H9 (cell line): ENCODE results near the gene AARS1. TPM values are rescaled to one million over a fixed set of nuclear protein-coding genes. Genes with fewer than 3 reads are reported as not detected.

Experiments
- DNase-seq: peaks from one replicate; pipeline ENCODE4 v3.0.0-alpha.2; 2017
- H2AFZ ChIP-seq: one replicate; pipeline ENCODE4 v1.6.1; 2013; ENCODE audit warnings: mild to moderate bottlenecking, low read length, control low read depth, moderate library complexity
- H2AK5ac ChIP-seq: 2 replicates; pipeline ENCODE4 v1.6.1; 2013; ENCODE audit warnings: low read length, control low read depth, mixed read lengths; ENCODE audit not compliant: insufficient read length
- H2BK120ac ChIP-seq: one replicate; pipeline ENCODE4 v1.6.1; 2013; ENCODE audit warnings: low read depth, mild to moderate bottlenecking, low read length, control low read depth, inconsistent platforms; ENCODE audit not compliant: poor library complexity, severe bottlenecking
- H2BK12ac ChIP-seq: 2 replicates; pipeline ENCODE4 v1.6.1; 2013; ENCODE audit warnings: low read length, control low read depth, mixed read lengths, low read depth; ENCODE audit not compliant: insufficient read length
- H2BK15ac ChIP-seq: 2 replicates; pipeline ENCODE4 v1.6.1; 2013; ENCODE audit warnings: low read depth, low read length, control low read depth
- H2BK20ac ChIP-seq: one replicate; pipeline ENCODE4 v1.6.1; 2013; ENCODE audit warnings: low read depth, mild to moderate bottlenecking, low read length, control low read depth, inconsistent platforms; ENCODE audit not compliant: poor library complexity, severe bottlenecking
- H2BK5ac ChIP-seq: 2 replicates; pipeline ENCODE4 v1.6.1; 2013; ENCODE audit warnings: low read length, control low read depth, mixed read lengths; ENCODE audit not compliant: insufficient read length
- H3K14ac ChIP-seq: 2 replicates; pipeline ENCODE4 v1.6.1; 2013; ENCODE audit warnings: low read length, control low read depth; ENCODE audit not compliant: insufficient read depth
- H3K18ac ChIP-seq: 2 replicates; pipeline ENCODE4 v1.6.1; 2013; ENCODE audit warnings: low read depth, mild to moderate bottlenecking, mixed read lengths, low read length, control low read depth; ENCODE audit not compliant: insufficient read length
- H3K23ac ChIP-seq: 2 replicates; pipeline ENCODE4 v1.6.1; 2013; ENCODE audit warnings: low read length, control low read depth, mixed read lengths, low read depth; ENCODE audit not compliant: insufficient read length
- H3K23me2 ChIP-seq: 2 replicates; pipeline ENCODE4 v1.6.1; 2013; ENCODE audit warnings: low read depth, mild to moderate bottlenecking, mixed read lengths, low read length, control low read depth; ENCODE audit not compliant: insufficient read length, poor library complexity, severe bottlenecking
- H3K27ac ChIP-seq: 2 replicates; pipeline ENCODE4 v1.5.1; 2013; ENCODE audit warnings: low read length, control low read depth, mixed read lengths, low read depth; ENCODE audit not compliant: insufficient read length
- H3K27me3 ChIP-seq: 2 replicates; pipeline ENCODE4 v1.6.1; 2013; ENCODE audit warnings: low read length, control low read depth, inconsistent platforms; ENCODE audit not compliant: insufficient read depth
- H3K4ac ChIP-seq: 2 replicates; pipeline ENCODE4 v1.6.1; 2013; ENCODE audit warnings: low read depth, mild to moderate bottlenecking, control low read depth, inconsistent platforms, low read length, moderate library complexity
- H3K4me1 ChIP-seq: 2 replicates; pipeline ENCODE4 v1.6.1; 2013; ENCODE audit warnings: low read length, control low read depth, inconsistent platforms; ENCODE audit not compliant: insufficient read depth
- H3K4me2 ChIP-seq: 2 replicates; pipeline ENCODE4 v1.6.1; 2013; ENCODE audit warnings: low read length, control low read depth, mixed read lengths; ENCODE audit not compliant: insufficient read length, insufficient read depth
- H3K56ac ChIP-seq: 2 replicates; pipeline ENCODE4 v1.6.1; 2013; ENCODE audit warnings: low read depth, mild to moderate bottlenecking, mixed read lengths, low read length, control low read depth; ENCODE audit not compliant: insufficient read length
- H3K79me1 ChIP-seq: 2 replicates; pipeline ENCODE4 v1.6.1; 2013; ENCODE audit warnings: low read depth, mild to moderate bottlenecking, moderate library complexity, low read length, control low read depth, inconsistent platforms; ENCODE audit not compliant: insufficient read depth, poor library complexity, severe bottlenecking
- H3K79me2 ChIP-seq: 2 replicates; pipeline ENCODE4 v1.6.1; 2013; ENCODE audit warnings: low read length, control low read depth, inconsistent platforms; ENCODE audit not compliant: insufficient read depth
- H3K9ac ChIP-seq: 2 replicates; pipeline ENCODE4 v1.6.1; 2013; ENCODE audit warnings: low read length, control low read depth, mixed read lengths; ENCODE audit not compliant: insufficient read length; ENCODE audit errors: extremely low read depth
- H3K9me3 ChIP-seq: one replicate; pipeline ENCODE4 v1.6.1; 2013; ENCODE audit warnings: low read depth, low read length, inconsistent platforms; ENCODE audit not compliant: control insufficient read depth
- H3T11ph ChIP-seq: one replicate; pipeline ENCODE4 v1.6.1; 2013; ENCODE audit warnings: mild to moderate bottlenecking, low read length, control low read depth, inconsistent platforms
- H4K20me1 ChIP-seq: one replicate; pipeline ENCODE4 v1.6.1; 2013; ENCODE audit not compliant: control insufficient read depth, insufficient read length, insufficient read depth
- H4K5ac ChIP-seq: 2 replicates; pipeline ENCODE4 v1.6.1; 2013; ENCODE audit warnings: low read depth, mild to moderate bottlenecking, mixed read lengths, low read length, control low read depth; ENCODE audit not compliant: insufficient read length
- H4K8ac ChIP-seq: replicated peaks from 2 replicates; pipeline ENCODE4 v1.6.1; 2013; ENCODE audit warnings: low read length, control low read depth, mixed read lengths, low read depth; ENCODE audit not compliant: insufficient read length
- H4K91ac ChIP-seq: 2 replicates; pipeline ENCODE4 v1.6.1; 2013; ENCODE audit warnings: low read depth, mild to moderate bottlenecking, moderate library complexity, mixed read lengths, low read length, control low read depth; ENCODE audit not compliant: insufficient read length
- H3K27ac Mint-ChIP-seq, 3 experiments: 2 replicates in 2 of 3; 3 replicates in 1 of 3; pipeline ENCODE4 v1.8.0; 2020 to 2021; ENCODE audit warnings: mixed read lengths in 3 of 3, mild to moderate bottlenecking in 1 of 3, moderate library complexity in 1 of 3
- H3K27me3 Mint-ChIP-seq: 2 replicates; pipeline ENCODE4 v1.8.0; 2021; ENCODE audit warnings: low read depth, mild to moderate bottlenecking, moderate library complexity, mixed read lengths
- H3K36me3 Mint-ChIP-seq, 3 experiments: 2 replicates in 2 of 3; 3 replicates in 1 of 3; pipeline ENCODE4 v1.8.0; 2020 to 2021; ENCODE audit warnings: low read depth in 3 of 3, mixed read lengths in 3 of 3; ENCODE audit not compliant: insufficient read depth in 1 of 3
- H3K4me1 Mint-ChIP-seq, 2 experiments: 2 replicates each; pipeline ENCODE4 v1.8.0; 2020; ENCODE audit warnings: mixed read lengths in 2 of 2
- H3K4me3 Mint-ChIP-seq, 2 experiments: 2 replicates in 1 of 2; 3 replicates in 1 of 2; pipeline ENCODE4 v1.8.0; 2020 to 2021; ENCODE audit warnings: mild to moderate bottlenecking in 2 of 2, mixed read lengths in 2 of 2, moderate library complexity in 1 of 2
- H3K9me3 Mint-ChIP-seq, 2 experiments: 2 replicates in 1 of 2; 3 replicates in 1 of 2; pipeline ENCODE4 v1.8.0; 2020; ENCODE audit warnings: mild to moderate bottlenecking in 2 of 2, mixed read lengths in 2 of 2, moderate library complexity in 1 of 2
- CTCF ChIP-seq: fragments of 200-600 bp; sonication (generic); conservative IDR thresholded peaks from 3 replicates; pipeline ENCODE4 v1.8.0; 2021; ENCODE audit warnings: antibody characterized with exemption, mild to moderate bottlenecking
- WGBS: extraction: QIAGEN DNeasy Blood & Tissue Kit; methylation state at CpG from one replicate; pipeline ENCODE4 v1.1.7; 2013; ENCODE audit warnings: missing lambda C conversion rate, low lambda C conversion rate, mixed read lengths; ENCODE audit not compliant: insufficient read length; ENCODE audit errors: extremely low coverage; 5-methylcytosine and 5-hydroxymethylcytosine counted together
- total RNA-seq: library from RNA; stranded (reverse); gene quantifications from 2 replicates; pipeline ENCODE4 v1.2.1, GENCODE V29; 2021

AARS1 gene
- total RNA-seq, 1 experiment from 2014 or later: 168 TPM

DNA sequence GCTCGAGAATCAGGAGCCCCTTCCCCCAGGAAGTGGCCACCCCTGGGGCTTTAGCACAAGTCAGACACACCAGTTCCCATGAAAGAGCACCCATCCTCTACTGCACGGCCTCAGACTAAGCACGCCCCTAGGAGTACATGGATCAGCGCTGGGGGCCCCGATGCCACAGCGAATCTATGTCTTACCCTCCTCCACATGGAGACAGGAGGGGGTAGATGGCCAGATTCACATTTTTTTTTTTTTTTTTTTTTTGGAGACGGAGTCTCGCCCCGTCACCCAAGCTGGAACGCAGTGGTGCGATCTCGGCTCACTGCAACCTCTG lies 34.4 kb downstream of the AARS1 start:
- no peak overlapping the region for H3K9ac ChIP-seq
- H4K8ac ChIP-seq: no peak overlapping the region

More for the DNA sequence above, 34.4 kb downstream of the AARS1 start:
- Histone ChIP-seq H3K27ac (no peak overlapping the region), H4K5ac (no peak overlapping the region), H2AFZ (no peak overlapping the region), H3K79me1 (no peaks in the 10 kb centered on the region), H4K91ac (no peak overlapping the region), H3K4me1 (no peaks in the 10 kb centered on the region), H3K4me2 (no peak overlapping the region), H3K14ac (no peak overlapping the region), H3K9me3 (no peaks in the 10 kb centered on the region), H3T11ph (no peak overlapping the region), H2AK5ac (no peak overlapping the region), H4K20me1 (no peaks in the 10 kb centered on the region), H3K27me3 (no peaks in the 10 kb centered on the region), H2BK20ac (no peak overlapping the region), H2BK5ac (no peak overlapping the region), H3K56ac (no peak overlapping the region), H3K23me2 (no peaks in the 10 kb centered on the region), H3K4ac (no peak overlapping the region), H2BK15ac (no peak overlapping the region), H3K23ac (no peak overlapping the region), H2BK120ac (no peak overlapping the region), H2BK12ac (no peak overlapping the region), H3K18ac (no peak overlapping the region), H3K79me2 (peaks cover 2% of the 10 kb centered on the region; the same call in 1 of the 2 replicates)
- Mint-ChIP-seq H3K36me3 (peaks cover 55 to 88% (median 73%) of the 10 kb centered on the region in 3 experiments), H3K4me1 (peaks cover 5 to 8% of the 10 kb centered on the region in 2 experiments), H3K4me3 (no peak overlapping the region), H3K9me3 (no peaks in the 10 kb centered on the region), H3K27ac (peak overlapping the region in 1 of 3 experiments; percentile 92; a peak in 3 of 7 replicates), H3K27me3 (peaks cover 1% of the 10 kb centered on the region; the same call in 1 of the 2 replicates)
- WGBS: no CpG with 5 or more reads among the region's 12 CpGs
- no peak for DNase-seq
- TF ChIP-seq CTCF: no peak
